Stomach (tissue), 4 donors: ENCODE results near the gene PARP11.

Experiments used
- EP300 ChIP-seq: sonication (generic); formaldehyde crosslinking; IDR thresholded peaks from one replicate; pipeline ENCODE4 v1.6.1; 2017; ENCODE audit warnings: antibody characterized with exemption
- POLR2A ChIP-seq, 4 donors: fragments of 450-650 bp; IDR thresholded peaks; one replicate each; pipeline ENCODE4 v1.6.1; 2016; ENCODE audit warnings: antibody characterized with exemption in 4 of 4, control low read depth in 2 of 4, mild to moderate bottlenecking in 1 of 4, moderate library complexity in 1 of 4

- TF ChIP-seq POLR2A (IDR thresholded peaks at IDR 0.05) (no peak), EP300 (no peak)
Measured at GRCh38 chr12:3791256-3791874, 81.8 kb downstream of the PARP11 start.
